Right hindlimb (tissue), 1 donor: ENCODE results near the gene GABBR2.
"Not testable (repeated sequence)": the region's sequence is repeated elsewhere in the genome, so short reads cannot be mapped to it uniquely, and the experiment has no call there.

ENCODE experiments used
- DNase-seq: peaks from one replicate; pipeline ENCODE4 v3.0.0-alpha.2; 2018

GABBR2 gene

DNA sequence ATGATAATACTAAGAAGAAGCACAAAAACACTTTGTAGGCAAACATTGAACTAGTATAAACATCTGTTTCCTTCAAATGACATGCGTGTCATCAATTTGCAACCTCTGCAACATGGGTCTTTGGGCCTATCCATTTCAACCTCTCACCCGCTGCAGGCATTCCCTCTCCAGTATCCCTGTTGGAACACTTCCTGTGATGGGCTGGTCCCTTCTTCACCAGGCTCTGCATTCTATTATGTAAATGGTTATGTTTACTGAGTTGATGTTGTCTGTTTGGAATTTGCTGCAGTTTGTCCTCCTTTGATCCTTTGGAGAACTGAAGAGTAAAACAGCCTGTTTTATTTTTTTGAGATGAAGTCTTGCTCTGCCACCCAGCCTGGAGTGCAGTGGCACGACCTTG lies 436.7 kb downstream of the GABBR2 start:
- DNase-seq: no peak

DNA sequence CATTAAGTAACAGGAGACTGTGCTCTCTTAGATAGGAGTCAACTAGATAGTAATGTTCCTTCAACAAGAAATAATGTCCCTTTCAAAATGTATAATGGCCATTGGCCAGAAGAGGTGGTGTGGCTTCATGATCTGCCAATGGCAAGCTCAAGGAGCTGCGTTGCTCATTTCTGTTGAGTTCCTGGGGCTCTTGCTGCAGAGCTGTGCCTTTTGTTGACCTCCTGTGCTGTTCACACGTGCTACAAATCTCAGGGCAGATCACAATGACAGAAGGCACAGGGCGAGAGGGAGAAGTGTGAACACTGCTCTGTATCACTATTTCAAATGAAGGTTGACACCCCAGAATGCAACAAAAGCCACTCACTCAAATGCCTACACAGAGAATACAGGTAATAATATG lies 437.3 kb downstream of the GABBR2 start:
- no peak for DNase-seq

DNA sequence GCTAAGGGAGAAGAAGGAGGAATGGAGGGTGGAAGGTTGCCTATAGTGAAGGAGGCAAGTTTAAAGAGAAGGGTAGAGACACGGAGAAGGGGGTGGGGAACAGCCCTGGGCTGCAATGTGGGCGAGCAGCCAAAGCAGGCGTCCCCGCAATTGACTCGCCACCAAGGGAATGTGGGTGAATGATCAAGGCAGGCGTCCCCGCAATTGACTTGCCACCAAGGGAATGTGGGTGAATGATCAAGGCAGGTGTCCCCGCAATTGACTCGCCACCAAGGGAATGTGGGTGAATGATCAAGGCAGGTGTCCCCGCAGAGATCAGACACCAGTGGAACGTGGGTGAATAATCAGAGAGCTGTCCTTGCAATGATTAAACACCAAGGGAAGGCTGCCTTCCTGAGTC lies 438.5 kb downstream of the GABBR2 start:
- DNase-seq: not testable (repeated sequence)

DNA sequence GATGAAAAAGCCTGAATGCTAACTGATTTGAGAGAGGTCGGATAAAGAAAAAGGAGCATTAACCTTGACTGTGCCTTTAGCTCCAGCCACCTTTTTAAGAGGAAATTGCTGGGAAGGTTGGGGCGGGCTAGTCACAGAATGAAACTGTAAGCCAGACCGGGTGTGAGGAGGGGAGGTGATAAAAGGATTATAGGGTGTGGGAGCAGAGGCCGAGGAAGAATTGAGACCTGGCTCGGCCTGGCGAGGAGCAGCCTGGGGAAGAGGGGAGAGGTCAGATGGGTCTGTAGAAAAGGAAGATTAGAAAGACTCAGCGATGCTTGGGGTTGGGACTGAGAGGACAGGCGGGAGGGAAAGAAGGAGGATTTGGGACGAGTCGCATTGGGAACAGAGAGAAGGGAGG lies 439.1 kb downstream of the GABBR2 start:
- DNase-seq: not testable (repeated sequence)

DNA sequence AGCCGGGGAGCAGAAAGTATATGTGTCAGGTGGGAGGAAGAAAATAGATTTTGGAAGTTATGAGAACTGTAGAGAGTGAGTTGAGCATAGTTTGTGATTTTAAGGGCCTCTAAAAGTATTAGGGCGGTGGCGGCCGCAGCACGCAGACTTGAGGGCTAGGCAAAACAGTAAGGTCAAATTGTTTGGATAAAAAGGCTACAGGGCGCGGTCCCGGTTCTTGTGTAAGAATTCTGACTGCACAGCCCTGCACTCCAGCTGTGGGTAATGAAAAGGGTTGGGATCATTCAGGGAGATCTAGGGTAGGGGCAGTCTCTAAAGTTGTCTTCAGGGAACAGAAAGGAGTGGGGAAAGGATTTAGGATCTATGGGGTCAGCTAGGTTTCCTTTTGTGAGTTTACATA lies 441.2 kb downstream of the GABBR2 start:
- DNase-seq: not testable (repeated sequence)

DNA sequence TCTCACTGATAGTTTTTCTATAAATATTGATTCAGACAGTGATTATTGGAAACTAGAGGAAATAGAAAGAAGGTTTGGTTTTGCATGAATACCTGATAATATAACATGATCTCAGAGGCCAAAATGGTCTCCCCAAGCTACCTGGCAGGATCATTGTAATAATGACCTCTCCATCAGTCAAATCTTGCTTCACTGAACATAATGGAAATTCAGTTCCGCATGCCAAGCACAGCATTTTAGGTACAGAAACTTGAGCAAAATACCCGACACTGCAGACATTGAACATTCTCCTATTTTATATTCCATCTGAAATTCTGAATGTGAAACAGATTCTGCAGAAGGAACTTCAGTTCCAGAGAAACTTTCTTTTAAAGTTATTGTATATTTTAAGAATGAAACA lies 444.2 kb downstream of the GABBR2 start:
- DNase-seq: no peak

DNA sequence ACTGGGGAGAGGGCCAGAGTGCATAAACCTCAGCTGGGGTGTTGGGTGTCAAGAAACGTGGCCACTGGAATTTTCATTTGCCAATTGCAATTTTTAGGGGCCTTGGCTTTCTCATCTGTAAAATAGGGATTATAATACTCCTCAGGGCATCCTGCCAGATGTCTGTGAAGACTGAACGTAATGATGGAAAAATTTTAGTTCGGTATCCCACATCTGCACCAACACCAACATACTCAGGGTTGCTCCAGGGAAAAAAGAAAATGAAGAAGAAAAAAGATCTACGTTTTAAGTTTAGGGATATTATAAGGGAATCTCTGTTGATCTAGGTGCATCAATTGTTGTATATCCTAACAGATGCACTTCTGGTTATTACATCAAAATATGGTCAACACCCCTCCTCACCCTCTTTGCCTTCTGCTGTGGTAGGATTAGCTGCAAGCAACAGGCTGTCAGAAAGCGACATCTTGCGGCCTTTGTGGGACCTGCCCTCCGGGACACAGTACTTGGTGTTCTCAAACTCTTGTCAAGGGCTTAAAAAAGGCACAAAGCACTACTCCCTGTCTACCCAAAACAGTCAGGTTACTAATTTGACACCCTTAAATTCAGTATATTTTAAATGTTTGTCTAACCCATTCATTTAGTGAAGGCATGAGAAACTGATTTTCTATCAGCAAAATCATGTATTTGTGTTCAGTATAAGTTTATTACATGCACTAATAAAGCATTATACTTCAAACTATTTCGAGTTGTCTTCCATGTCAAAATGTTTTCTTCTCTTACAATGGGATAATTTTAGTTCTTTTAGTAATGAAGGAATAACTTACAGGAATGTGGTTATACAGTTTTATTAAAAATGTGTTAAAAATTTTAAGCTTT lies 445.0 kb downstream of the GABBR2 start:
- DNase-seq: peak; percentile 82

DNA sequence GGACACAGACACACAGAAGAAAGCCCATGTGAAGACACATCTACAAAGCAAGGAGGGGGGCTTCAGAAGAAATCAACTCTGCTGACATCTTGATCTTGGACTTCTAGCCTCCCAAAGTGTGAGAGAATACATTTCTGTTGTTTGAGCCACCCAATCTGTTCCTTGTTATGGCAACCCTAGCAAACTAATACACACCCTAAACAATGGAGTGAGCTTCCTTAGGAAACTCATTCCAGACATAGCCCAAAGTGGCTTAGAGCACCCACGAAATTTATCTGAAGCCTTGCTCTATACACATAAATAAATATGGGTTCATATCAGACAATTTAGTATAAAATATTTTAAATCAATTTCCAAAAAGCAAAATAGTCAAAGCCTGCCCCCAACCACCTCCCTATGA lies 445.7 kb downstream of the GABBR2 start:
- no peak for DNase-seq

DNA sequence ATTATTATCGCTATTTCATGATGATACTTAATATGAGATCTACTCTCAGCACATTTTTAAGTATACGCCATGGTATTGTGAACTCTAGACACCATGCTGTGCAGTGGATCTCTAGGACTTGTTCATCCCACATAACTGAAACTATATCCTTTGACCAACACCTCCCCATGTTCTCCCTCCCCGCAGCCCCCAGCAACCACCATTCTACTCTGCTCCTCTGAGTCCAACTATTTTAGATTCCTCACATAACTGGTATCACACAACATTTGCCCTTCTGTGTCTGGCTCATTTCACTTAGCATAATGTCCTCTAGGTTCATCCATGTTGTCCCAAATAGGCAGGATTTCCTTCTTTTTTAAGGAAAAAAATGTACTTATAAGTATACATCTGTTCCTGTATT lies 446.7 kb downstream of the GABBR2 start:
- no peak for DNase-seq

DNA sequence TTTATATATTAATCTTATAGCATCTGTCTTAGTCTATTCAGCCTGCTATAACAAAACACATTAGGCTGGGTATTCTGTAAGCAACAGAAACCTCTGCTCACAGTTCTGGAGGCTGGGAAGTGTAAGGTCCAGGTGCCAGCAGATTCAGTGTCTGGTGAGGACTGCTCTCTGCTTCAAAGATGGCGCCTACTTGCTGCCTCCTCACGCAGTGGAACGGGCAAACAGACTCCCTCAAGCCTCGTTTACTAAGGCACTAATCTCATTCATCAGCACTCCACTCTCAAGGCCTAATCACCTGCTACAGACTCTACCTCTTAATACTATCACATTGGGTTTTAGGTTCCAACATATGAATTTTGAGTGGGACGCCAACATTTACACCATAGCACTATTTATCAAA lies 448.1 kb downstream of the GABBR2 start:
- no peak for DNase-seq

DNA sequence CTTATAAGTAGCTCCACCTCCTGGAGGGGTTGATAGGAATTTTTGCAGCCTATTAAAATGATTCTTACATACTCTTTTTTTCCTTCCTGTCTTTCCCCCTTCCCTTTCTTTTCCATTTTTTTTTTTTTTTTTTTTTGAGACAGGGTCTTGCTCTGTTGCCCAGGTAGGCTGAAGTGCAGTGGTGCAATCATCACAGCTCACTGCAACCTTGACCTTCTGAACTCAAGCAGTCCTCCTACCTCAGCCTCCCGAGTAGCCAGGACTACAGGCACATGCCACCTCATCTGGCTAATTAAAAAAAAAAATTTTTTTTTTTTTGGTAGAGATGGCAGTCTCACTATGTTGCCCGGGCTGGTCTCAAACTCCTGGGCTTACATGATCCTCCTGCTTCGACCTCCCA lies 448.9 kb downstream of the GABBR2 start:
- no peak for DNase-seq

DNA sequence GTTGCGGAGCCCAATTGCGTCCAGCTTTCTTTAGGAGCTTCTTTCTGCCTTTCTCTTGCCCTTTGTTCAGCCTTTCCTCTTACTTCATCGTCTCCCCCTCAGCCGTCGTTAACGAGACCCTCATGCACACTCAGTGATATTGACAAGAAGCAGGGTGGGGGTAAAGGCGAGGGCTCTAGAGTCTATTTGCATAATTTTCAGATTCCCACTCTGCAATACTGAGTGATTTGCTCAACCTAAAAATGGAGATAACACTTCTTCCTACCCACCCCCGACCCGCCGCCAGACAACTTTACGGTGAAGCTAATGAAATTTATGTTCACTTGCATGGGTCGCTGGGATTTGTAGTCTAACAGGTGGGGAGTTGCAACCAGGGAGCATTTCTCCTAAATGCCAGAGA lies 452.0 kb downstream of the GABBR2 start:
- no peak for DNase-seq

DNA sequence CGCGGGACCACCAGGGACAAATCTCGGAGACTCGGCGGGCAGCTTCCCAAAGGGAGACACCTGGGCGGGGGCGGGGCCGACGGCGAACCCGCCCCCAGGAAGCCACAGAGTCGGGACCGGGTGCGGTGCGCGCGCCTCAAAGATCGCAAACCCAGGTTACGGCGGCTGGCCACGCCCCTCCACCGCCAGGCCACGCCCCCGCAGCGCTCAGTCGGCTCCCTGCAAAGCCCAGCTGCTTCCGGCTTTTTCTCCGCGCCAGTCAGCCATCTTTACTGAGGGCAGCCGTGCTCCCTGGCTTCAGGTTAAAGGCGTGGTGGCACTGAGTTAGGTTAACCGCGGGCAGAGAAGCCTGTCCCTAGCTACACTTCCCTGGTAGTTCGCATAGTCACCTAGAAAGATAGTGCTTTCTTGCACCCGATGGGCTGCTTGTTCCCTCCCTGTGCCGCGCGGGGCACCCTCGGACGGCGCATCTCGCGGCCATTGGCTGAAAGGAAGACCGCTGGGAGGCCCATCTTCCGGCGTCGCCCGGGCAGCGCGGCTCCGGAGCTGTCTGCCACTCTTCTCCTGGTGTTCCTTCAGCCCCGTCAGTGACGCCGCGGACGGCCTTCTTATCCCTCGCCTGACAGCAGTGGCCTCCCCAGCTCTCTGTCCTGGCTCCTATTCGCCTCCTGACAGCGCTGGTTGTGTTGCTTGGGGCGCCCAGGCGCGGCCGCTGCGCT lies 453.0 kb downstream of the GABBR2 start, which contains the start of gene TBC1D2:
TBC1D2 (minus strand) TSS at position 72 of the 719 bp plus-strand sequence. CDS start 108 bp downstream, outside the sequence.
- peak; percentile 95 for DNase-seq

DNA sequence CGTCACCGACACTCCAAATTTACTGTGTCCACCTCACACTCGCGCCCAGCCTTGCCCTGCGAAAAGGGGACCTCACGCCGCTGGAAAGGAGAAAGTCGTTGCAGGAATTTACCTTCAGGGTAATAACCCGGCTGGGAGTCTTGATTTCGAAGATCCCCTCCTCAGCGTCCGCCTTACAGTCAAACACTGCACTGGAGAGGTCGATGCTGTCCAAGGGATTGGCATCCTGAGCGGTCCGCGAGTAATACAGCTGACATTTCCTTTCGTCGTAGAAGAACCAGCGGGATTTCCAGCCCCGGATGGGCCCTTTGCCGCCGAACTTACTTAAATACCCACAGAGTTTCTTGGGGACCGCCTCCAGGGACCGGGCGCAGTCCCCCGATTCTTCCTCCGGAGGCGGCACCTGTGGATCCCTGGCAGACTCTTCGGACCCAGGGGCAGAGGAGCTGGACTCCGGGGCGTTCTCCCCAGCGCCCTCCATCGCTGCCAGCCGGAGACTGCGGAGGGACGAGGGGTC lies 453.6 kb downstream of the GABBR2 start:
- no peak for DNase-seq

DNA sequence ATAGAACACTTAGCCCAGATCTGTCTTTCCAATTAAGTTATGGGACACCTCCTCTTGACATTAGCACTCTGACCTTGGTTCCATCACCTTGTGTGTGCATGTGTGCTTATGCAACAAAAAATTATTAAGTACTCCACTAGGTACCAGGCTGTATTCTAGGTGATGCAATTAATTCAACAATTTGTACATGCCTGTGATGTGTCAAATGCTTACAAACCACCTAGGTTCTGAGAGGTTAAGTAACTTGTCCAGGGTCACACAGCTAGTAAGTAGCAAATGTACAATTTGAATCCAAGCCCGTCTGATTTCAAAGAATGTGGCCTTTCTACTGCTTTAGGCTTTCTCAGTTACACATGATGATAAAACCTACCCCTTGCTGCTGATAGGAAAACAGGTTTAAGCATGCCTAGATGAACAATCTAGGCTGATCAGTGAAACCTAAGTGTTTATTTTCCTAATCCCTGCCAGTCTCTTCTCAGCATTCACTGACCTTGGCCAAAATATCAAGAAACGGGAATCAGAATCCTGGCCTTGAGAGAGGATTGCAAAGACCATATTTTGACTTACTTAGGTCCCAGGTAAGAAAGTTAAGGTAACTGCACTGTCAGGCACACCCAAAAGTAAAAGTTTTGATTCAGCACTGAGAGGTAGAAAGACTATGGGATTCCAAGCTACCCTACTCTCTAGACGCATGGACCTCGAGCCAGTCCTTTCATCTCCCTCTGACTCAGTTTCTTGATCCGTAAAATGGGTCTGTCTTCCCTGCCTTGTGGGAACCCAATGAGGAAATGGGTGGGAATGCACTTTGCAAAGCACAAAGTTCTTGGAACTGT lies 454.3 kb downstream of the GABBR2 start:
- DNase-seq: no peak

DNA sequence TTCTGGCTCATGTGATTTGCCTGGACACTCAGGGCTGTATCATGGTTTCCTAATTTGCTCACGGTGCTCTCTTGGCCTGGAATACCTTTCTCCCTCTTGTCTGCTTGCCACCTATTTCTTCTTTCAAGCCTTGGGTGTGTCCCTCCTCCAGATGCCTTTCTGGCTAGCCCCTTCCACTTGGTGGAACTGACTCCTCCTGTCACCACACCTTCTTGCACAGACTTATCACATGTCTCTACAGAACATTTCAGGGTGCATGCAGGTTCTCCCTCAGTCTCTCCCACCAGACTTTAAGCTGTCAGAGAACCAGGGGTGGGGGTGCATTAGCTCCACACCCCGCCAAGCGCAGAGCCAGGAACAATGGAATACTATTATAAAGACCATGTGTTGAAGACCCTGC lies 455.2 kb downstream of the GABBR2 start:
- DNase-seq: no peak

DNA sequence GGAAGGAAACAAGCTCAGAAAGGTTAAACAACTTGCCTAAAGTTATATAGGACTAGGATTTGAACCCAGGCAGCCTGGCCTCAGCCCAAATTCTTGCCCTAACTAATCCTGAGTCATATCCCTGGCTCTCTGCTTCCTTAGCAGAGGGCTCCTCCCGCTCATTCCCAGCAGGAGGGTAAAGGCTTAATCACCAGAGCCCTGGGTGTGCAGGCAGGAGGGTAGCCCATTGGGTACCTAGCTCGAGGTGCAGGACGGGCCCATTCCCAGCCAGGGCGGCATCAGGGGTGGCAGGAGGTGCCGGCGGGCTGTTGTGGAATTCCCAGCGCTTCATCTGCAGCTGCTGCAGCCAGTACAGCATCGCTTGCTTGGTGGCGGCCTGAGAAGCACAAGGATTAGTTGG lies 457.2 kb downstream of the GABBR2 start:
- DNase-seq: no peak

DNA sequence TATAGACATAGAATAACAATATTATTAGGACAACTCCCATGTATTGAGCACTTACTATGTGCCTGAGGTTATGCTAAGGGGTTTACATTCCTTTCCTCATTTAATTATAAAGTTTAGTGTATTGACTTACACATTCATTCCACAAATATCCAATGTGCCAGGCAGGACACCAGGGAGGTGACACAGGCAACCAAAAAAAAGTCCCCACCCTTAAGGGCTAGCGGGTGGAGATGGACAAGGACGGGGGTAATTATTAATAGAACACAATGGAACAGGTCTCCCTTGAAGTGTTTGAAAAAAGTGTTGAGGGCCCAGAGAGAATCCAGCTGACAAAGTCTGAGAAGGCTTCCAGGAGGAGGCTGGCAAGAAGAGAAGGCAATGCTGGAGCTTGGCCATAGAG lies 459.0 kb downstream of the GABBR2 start:
- no peak for DNase-seq

DNA sequence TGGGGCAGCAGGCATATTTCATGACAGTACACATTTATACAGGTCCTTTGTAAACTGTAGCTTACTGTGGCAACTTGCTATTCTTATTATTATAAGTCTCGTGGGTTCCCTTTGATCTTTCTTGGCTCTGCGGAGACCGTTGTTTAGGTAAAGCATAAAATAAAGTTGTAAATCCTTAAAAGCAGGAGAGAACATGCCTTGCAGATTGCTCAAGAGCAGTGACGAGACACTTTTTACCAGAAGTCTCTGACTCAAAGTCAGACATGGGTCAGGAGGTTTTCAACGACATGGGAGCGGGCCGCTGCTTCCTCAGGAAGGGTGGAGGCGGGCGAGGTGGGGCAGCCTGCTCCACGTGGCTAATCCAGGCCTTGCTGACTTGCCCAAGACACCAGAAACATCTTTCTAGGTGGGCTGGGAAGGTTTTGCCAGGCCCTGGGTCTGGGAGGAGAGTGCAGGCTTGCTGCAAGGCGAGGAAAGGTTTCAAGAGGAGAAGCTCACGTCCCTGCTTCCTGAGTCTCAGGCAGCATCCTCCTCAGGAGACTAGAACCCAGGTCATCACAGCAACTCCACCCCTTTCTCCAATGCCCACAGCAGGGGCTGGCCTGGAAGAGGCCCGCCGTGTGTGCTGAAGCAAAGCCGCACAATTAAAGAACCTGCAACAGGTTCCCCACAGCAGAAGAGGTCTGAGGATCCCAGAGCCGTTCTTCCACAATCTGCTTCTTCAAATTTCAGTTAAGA lies 459.8 kb downstream of the GABBR2 start:
- DNase-seq: no peak

DNA sequence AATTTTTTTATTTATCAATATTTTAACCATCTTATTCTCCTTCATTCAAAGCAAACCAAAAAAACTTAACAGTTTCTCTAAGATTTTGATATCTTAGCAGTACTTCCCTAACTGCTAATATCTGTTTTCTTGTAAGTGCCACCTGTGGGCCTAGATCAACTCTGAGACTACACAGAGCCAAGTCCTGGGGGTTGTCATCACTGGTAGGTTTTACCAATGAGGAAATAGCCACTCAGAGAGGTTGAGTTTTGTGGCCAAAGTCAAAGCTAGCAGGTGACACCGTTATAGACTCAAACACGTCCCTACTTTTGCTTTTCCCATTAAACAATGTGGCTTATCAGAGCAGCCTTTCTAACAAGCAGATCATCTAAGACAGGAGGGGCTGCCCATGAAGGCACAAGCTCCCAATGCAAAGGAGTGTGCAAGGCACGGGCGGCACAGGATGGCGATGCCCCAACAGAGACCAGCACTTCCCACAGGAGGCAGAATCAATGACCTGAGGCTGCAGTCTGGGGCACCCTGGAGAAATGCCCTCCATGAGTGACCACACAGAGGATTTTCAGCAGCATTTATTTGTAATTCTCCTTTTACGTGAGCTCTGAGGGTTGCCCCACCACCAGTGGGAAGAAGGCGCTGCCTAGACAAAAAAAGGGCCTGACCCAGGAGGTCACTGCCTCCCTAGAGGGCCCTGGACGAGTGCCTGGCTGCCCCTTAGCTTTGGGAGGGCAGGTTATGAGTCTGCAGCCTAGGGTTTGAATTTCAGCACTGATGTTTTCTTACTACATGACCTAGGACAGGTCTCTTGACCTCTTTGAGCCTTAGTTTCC lies 460.7 kb downstream of the GABBR2 start:
- DNase-seq: no peak

DNA sequence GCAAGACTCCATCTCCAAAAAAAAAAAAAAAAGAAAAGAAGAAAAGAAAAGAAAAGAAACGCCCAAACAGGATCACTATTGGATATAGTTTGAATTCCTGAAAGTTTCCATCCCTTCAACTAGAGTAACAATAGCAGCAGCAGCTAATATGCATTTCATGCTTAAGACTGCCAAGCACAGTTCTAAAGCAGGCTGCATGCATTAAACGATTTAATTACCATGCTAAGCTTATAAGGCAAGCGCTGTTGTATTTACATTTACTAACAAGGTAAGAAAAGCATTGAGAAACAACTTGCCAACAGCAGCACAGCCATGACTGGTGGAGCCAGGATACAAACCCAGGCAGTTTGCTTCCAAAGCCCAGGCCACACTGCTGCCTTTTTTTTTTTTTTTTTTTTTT lies 466.3 kb downstream of the GABBR2 start:
- no peak for DNase-seq
